Measurements from ENCODE around the gene FGF21.

DNA sequence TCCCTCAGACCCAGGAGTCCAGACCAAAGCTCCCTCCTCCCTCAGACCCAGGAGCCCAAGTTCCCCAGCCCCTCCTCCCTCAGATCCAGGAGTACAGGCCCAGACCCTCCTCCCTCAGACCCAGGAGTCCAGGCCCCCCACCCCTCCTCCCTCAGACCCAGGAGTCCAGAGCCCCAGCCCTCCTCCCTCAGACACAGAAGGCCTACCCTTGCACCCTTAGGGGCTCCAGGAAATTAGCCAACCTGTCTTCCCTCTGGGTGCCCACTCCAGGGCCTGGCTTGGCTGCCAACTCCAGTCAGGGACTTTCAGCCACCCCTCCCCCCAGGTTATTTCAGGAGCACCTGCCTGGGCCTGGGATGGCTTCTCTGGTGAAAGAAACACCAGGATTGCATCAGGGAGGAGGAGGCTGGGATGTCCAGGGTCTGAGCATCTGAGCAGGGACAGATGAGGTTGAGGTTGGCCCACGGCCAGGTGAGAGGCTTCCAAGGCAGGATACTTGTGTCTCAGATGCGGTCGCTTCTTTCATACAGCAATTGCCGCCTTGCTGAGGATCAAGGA lies at the start of gene FGF21:
- TF ChIP-seq POLR2AphosphoS5 (IDR thresholded peaks at IDR 0.05; ENCODE audit: low read depth, low read length) (no peak), SIN3A (IDR thresholded peaks at IDR 0.05; ENCODE audit: borderline replicate concordance, insufficient read depth, low read length) (no peak), TAF1 (IDR thresholded peaks at IDR 0.05; ENCODE audit: borderline replicate concordance, insufficient read depth, low read length) (no peak), FOXP2 (optimal IDR thresholded peaks at IDR 0.05; ENCODE audit: borderline replicate concordance, extremely low read depth, extremely low read length, insufficient read depth) (no peak)
- TF ChIP-seq, protein P1, sequence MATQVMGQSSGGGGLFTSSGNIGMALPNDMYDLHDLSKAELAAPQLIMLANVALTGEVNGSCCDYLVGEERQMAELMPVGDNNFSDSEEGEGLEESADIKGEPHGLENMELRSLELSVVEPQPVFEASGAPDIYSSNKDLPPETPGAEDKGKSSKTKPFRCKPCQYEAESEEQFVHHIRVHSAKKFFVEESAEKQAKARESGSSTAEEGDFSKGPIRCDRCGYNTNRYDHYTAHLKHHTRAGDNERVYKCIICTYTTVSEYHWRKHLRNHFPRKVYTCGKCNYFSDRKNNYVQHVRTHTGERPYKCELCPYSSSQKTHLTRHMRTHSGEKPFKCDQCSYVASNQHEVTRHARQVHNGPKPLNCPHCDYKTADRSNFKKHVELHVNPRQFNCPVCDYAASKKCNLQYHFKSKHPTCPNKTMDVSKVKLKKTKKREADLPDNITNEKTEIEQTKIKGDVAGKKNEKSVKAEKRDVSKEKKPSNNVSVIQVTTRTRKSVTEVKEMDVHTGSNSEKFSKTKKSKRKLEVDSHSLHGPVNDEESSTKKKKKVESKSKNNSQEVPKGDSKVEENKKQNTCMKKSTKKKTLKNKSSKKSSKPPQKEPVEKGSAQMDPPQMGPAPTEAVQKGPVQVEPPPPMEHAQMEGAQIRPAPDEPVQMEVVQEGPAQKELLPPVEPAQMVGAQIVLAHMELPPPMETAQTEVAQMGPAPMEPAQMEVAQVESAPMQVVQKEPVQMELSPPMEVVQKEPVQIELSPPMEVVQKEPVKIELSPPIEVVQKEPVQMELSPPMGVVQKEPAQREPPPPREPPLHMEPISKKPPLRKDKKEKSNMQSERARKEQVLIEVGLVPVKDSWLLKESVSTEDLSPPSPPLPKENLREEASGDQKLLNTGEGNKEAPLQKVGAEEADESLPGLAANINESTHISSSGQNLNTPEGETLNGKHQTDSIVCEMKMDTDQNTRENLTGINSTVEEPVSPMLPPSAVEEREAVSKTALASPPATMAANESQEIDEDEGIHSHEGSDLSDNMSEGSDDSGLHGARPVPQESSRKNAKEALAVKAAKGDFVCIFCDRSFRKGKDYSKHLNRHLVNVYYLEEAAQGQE (IDR thresholded peaks at IDR 0.05; ENCODE audit: insufficient read depth in 1 of 2, low read depth in 2 of 2, low read length in 2 of 2): no peak
